Tibial artery (tissue), 4 donors: Measurements from ENCODE around the gene FNBP1.
"Not testable (repeated sequence)": the region's sequence is repeated elsewhere in the genome, so short reads cannot be mapped to it uniquely, and the experiment has no call there.

ENCODE experiments used
- DNase-seq, 2 donors: peaks; one replicate each; pipeline ENCODE4 v3.0.0-alpha.2; 2019
- H3K27ac ChIP-seq, 2 donors: fragments of 200-600 bp; sonication (generic) in 1 of 2; 1 replicate in 1 of 2; 2 replicates in 1 of 2; pipeline ENCODE4 v1.5.1; 2018 to 2019; ENCODE audit warnings: mild to moderate bottlenecking in 1 of 2
- H3K27me3 ChIP-seq, 2 donors: fragments of 200-600 bp; sonication (generic) in 1 of 2; one replicate each; pipeline versions ENCODE4 v1.5.1 to v1.6.0; 2016 to 2019
- H3K36me3 ChIP-seq, 3 donors: fragments of 200-600 bp; sonication (generic) in 2 of 3; one replicate each; pipeline ENCODE4 v1.5.1; 2016 to 2019; ENCODE audit warnings: mild to moderate bottlenecking in 2 of 3
- H3K4me1 ChIP-seq, 4 donors: fragments of 200-600 bp; sonication (generic) in 2 of 4; 1 replicate in 3 of 4; 2 replicates in 1 of 4; pipeline ENCODE4 v1.5.1; 2016 to 2019
- H3K4me3 ChIP-seq, 2 donors: fragments of 200-600 bp; sonication (generic) in 1 of 2; 1 replicate in 1 of 2; 2 replicates in 1 of 2; pipeline ENCODE4 v1.5.1; 2018 to 2019; ENCODE audit warnings: mild to moderate bottlenecking in 2 of 2
- H3K9me3 ChIP-seq, 3 donors: fragments of 200-600 bp; sonication (generic) in 1 of 3; one replicate each; pipeline ENCODE4 v1.5.1; 2016 to 2019
- intact Hi-C: fragments of 100-400 bp; cut with DNase I; formaldehyde crosslinking; loops from one replicate; pipeline ENCODE4 v1.15.0; 2023; ENCODE audit warnings: low total_unique reads
- TF ChIP-seq, protein P1 (sequence below), 2 experiments: fragments of 200-600 bp in 1 of 2; fragments of 450-650 bp in 1 of 2; IDR thresholded peaks; one replicate each; pipeline ENCODE4 v1.5.1; 2017 to 2019; ENCODE audit warnings: antibody characterized with exemption in 2 of 2, mild to moderate bottlenecking in 1 of 2, moderate library complexity in 1 of 2

Gene FNBP1

DNA sequence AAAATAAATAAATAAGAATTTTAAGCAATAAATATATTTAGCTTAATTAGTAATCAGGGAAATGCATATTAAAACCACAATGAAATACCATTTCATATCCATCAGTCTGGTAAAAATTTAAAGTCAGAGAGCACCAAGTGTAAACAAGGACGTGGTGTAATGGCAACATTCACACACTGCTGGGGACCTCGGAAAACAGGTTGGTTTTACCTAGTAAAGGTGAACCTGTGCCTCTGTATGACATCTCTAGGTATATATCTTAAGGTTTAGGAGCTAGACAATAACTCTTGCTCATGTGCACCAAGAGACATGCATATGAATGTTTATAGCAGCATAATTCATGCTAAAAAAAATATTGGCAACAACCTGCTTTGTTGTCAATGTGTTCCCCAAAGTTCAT lies 29.7 kb downstream of the FNBP1 start:
- no peak for DNase-seq
- Histone ChIP-seq H3K4me3 (no peak overlapping the region), H3K27me3 (no peaks in the 10 kb centered on the region), H3K36me3 (peaks cover 0 to 5% (median 0%) of the 10 kb centered on the region in 3 donors), H3K4me1 (peaks cover 0 to 32% (median 8%) of the 10 kb centered on the region in 4 donors), H3K27ac (no peak overlapping the region), H3K9me3 (no peaks in the 10 kb centered on the region)
- TF ChIP-seq, protein P1, sequence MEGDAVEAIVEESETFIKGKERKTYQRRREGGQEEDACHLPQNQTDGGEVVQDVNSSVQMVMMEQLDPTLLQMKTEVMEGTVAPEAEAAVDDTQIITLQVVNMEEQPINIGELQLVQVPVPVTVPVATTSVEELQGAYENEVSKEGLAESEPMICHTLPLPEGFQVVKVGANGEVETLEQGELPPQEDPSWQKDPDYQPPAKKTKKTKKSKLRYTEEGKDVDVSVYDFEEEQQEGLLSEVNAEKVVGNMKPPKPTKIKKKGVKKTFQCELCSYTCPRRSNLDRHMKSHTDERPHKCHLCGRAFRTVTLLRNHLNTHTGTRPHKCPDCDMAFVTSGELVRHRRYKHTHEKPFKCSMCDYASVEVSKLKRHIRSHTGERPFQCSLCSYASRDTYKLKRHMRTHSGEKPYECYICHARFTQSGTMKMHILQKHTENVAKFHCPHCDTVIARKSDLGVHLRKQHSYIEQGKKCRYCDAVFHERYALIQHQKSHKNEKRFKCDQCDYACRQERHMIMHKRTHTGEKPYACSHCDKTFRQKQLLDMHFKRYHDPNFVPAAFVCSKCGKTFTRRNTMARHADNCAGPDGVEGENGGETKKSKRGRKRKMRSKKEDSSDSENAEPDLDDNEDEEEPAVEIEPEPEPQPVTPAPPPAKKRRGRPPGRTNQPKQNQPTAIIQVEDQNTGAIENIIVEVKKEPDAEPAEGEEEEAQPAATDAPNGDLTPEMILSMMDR (IDR thresholded peaks at IDR 0.05): no peak
- intact Hi-C loops: no loop called here

DNA sequence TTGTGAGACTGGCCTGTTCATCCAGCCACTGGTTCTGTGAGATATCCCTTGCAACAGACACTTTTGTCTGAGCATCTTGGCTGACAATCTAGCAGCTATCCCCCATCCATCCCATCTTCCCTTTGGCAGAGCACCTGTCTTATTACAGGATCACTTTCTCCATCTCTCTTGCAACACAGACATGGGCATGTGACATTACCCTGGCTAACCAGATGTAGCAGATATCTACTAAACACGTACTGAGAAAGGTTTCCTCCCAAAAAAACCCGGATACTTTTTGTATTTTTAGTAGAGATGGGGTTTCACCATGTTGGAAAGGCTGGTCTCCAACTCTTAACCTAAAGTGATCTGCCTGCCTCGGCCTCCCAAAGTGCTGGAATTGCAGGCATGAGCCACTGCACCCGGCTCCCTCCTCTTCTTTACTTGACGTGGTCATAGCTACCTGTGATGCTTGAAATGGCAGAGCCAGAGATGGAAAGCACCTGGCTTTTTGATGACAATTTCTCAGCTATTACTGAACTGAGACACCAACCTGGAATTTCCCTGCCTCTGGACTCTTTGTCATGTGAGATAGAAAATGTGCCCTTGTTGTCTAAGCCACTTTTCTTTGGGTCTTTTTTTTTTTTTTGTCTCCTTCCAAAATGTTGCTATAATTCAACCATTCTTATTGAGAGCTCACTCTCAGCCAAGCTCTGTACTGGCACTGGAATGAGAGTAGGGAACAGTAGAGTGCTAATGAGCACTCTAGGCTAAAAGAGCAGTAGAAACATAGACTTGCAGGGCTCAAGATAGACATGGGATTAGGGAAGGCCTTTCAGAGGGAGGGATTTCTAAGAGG lies 32.6 kb downstream of the FNBP1 start:
- H3K27me3 ChIP-seq: no peaks in the 10 kb centered on the region
- no peak overlapping the region for H3K27ac ChIP-seq
- intact Hi-C loops: no loop called here
- TF ChIP-seq, protein P1 (IDR thresholded peaks at IDR 0.05): no peak
- H3K36me3 ChIP-seq: no peaks in the 10 kb centered on the region
- no peaks in the 10 kb centered on the region for H3K9me3 ChIP-seq
- no peak for DNase-seq
- no peak overlapping the region for H3K4me3 ChIP-seq
- H3K4me1 ChIP-seq: peaks cover 0 to 17% (median 0%) of the 10 kb centered on the region in 4 donors

DNA sequence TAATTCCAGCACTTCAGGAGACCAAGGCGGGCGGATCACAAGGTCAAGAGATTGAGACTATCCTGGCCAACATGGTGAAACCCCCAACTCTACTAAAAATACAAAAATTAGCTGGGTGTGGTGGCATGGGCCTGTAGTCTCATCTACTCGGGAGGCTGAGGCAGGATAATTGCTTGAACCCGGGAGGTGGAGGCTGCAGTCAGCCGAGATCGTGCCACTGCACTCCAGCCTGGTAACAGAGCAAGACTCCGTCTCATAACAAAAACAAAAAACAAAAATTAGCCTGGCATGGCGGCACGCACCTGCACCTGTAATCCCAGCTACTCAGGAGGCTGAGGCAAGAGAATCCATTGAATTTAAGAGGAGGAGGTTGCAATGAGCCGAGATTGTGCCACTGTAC lies 33.4 kb downstream of the FNBP1 start:
- H3K36me3 ChIP-seq, H3K4me3 ChIP-seq, intact Hi-C loops, H3K9me3 ChIP-seq, DNase-seq, H3K27me3 ChIP-seq, H3K27ac ChIP-seq: not testable (repeated sequence)
- H3K4me1 ChIP-seq: peaks cover 0 to 17% (median 0%) of the 10 kb centered on the region in 4 donors

DNA sequence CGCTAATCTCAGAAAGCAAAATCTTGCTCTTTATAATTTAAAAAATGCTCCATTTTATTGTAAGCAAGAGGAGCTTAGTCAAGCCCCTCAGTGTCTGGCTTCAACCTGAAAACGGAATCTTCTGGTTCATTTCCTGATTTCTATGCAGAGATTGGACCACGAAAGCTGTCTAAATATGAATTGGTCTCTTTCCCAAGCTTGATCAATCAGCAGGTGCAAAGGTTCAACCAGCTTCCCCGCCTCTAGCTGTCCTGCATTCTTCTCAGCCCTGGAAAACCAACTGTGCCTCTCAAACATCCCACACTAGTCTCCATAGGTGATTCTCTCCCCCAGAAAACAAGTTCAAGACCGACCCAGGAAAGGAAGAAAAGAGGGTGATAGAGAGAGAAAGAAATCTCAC lies 34.5 kb downstream of the FNBP1 start:
- Histone ChIP-seq H3K36me3 (no peaks in the 10 kb centered on the region), H3K9me3 (no peaks in the 10 kb centered on the region), H3K4me1 (peaks cover 0 to 14% (median 0%) of the 10 kb centered on the region in 4 donors), H3K27me3 (no peaks in the 10 kb centered on the region), H3K27ac (no peak overlapping the region), H3K4me3 (no peak overlapping the region)
- no peak for DNase-seq
- TF ChIP-seq, protein P1 (IDR thresholded peaks at IDR 0.05): no peak
- intact Hi-C loops: no loop called here

DNA sequence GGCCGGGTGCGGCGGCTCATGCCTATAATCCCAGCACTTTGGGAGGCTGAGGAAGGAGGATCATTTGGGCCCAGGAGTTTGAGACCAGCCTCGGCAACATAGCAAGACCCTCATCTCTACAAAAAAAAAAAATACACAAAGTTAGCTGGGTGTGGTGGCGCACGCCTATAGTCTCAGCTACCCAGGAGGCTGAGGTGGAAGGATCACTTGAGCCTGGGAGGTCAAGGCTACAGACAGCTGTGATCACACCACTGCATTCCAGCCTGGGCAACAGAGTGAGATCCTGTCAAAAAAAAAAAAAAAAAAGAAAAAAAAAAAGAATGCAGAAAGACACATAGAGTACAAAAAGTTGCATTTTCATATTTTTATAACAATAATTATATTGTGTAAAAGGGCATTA lies 36.0 kb downstream of the FNBP1 start:
- H3K9me3 ChIP-seq, H3K27me3 ChIP-seq, intact Hi-C loops, H3K27ac ChIP-seq, H3K4me3 ChIP-seq, DNase-seq, H3K36me3 ChIP-seq: not testable (repeated sequence)
- peaks cover 0 to 13% (median 0%) of the 10 kb centered on the region in 4 donors for H3K4me1 ChIP-seq

DNA sequence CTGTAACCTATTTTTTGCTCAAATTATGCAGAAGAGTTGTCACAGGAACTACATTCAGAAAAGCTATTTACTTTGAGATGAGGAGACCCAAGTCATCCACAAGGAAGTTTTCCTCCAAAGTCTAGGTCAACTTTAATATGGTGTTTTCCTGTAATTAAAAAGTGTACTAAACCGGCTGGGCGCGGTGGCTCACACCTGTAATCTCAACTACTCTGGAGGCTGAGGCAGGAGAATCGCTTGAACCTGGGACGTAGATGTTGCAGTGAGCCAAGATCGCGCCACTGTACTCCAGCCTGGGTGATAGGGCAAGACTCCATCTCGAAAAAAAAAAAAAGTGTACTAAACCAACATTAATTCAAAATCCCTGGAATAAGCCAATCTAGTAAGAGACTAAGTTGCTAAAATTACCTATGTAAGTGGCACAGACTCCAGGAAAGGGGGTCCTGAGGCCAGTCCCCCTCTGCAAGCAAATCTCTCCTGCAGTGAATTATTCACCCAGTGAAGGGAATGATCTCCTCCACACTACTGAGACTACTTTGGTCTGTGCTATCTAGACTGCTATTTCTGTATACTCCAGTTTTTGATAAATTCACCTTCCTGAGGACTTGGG lies 38.9 kb downstream of the FNBP1 start:
- Histone ChIP-seq H3K27ac (no peak overlapping the region), H3K4me3 (no peak overlapping the region)
- no peak for DNase-seq

More for the DNA sequence above, 38.9 kb downstream of the FNBP1 start:
- Histone ChIP-seq H3K27me3 (no peaks in the 10 kb centered on the region), H3K4me1 (peaks cover 0 to 8% (median under 1%) of the 10 kb centered on the region in 4 donors), H3K36me3 (peaks cover 0 to 3% (median 0%) of the 10 kb centered on the region in 3 donors), H3K9me3 (no peaks in the 10 kb centered on the region)
- intact Hi-C loops: no loop called here
- TF ChIP-seq, protein P1 (IDR thresholded peaks at IDR 0.05): no peak
